ENCODE data around the gene SLC29A4. TPM values are rescaled to one million over a fixed set of nuclear protein-coding genes. Genes with fewer than 3 reads are reported as not detected.
A peak's percentile ranks its signal among the peaks of the same experiment; 100 is the strongest.

SLC29A4 gene
- total and polyA plus RNA-seq, 8 donors, result 6.6 to 74.9 (median 14.0) TPM

DNA sequence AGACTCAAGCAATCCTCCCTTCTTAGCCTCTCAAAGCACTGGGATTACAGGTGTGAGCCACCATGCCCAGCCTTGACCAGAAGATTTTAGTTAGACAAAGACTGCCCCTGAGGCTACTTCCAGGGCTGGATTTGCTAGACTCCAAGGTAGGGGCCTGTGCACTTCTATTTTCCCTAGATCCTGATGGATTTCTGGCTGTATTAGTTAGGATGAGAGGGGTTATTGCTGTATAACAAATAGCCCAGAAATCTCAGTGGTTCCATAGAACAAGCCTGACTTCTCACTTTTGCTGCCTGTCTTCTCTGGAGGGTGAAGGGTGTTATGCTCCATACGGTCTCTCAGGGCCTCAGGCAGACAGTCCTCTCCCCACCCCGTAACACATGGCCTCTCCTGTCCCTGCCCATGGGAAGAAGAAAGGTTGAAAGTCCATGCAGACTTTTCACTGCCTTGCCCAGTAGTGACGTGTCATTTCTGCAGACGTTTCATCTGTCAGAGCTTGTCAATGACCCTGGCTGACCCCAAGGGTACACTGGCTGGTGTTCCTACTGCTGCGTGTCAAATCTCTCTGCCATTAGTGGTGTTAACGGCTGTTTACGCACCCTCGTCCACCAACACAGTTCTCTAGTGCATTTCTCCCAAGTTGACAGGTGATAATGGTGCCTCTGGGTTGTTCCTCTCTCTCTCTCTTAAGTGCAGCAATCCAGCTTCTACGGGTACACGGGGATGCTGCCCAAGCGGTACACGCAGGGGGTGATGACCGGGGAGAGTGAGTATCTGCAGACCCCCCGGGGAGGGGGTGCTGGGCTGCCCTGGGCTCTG, 11.6 kb downstream of the SLC29A4 start:
- WGBS, 2 donors, result 77 to 82% methylated on average over 14 of the region's 14 CpGs
- intact Hi-C loops (cut with DNase I), result no loop called here
- no peaks in the 10 kb centered on the region for H3K27me3 ChIP-seq
- no peaks in the 10 kb centered on the region for H3K9me3 ChIP-seq
- no peak for FAIRE-seq
- peak in 1 of 4 donors; percentile 47 for ATAC-seq
- H3K4me3 ChIP-seq, result no peak overlapping the region
- DNase-seq, result no peak
- no peak overlapping the region for H3K27ac ChIP-seq
- TF ChIP-seq, protein P1, sequence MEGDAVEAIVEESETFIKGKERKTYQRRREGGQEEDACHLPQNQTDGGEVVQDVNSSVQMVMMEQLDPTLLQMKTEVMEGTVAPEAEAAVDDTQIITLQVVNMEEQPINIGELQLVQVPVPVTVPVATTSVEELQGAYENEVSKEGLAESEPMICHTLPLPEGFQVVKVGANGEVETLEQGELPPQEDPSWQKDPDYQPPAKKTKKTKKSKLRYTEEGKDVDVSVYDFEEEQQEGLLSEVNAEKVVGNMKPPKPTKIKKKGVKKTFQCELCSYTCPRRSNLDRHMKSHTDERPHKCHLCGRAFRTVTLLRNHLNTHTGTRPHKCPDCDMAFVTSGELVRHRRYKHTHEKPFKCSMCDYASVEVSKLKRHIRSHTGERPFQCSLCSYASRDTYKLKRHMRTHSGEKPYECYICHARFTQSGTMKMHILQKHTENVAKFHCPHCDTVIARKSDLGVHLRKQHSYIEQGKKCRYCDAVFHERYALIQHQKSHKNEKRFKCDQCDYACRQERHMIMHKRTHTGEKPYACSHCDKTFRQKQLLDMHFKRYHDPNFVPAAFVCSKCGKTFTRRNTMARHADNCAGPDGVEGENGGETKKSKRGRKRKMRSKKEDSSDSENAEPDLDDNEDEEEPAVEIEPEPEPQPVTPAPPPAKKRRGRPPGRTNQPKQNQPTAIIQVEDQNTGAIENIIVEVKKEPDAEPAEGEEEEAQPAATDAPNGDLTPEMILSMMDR (IDR thresholded peaks at IDR 0.05), result no peak
- no peaks in the 10 kb centered on the region for H3K36me3 ChIP-seq
- H3K4me1 ChIP-seq, result no peaks in the 10 kb centered on the region

DNA sequence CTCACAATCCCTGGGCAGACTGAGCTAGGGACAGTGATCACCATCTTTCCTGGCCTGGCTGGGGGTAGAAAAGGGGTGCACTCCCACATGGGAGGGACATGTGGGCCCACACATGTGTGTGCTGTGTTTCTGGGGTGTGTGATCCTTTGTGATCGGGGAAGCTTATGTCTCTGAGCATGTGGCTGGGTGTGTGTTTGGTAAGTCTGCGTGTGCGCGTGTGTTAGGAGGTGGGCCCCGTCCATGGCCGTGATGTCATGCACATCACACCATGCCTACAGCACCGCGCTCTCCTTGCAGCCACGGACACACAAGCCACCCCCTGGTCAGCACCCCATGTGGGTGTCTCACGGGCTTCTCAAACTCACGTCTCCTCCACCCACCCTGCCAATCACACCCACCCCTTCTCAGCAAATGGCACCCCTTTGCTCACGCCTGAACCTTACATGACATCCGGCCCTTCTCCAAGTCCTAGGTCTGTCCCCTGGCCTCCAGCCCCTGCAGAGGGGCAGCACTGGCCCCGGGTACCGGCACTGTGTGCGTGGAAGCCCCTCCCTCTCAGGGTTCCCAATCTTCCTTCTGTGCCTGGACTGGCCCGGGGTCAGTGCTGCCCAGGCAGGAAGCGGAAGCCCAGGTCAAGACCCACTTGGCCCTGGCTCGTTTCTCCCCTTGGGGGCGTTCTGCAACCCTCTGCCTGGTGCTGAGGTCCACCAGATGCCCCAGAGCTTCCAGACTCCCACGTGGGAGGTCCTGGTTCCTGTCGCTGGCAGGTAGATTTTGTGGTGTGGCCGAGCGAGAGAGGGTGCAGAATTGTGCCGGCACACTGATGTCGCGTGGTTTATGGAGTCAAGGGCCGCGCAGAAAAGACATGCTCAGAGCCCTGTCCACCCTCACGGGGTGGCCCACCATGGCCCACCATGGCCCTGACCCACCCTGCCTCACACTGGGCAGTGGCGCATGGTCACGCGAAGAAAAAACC, 12.6 kb downstream of the SLC29A4 start:
- no peak overlapping the region for H3K4me3 ChIP-seq
- H3K36me3 ChIP-seq, result no peaks in the 10 kb centered on the region
- intact Hi-C loops (cut with DNase I), result no loop called here
- DNase-seq (no peak), FAIRE-seq (no peak), ATAC-seq (no peak)
- H3K27me3 ChIP-seq, result no peaks in the 10 kb centered on the region
- TF ChIP-seq, protein P1 (IDR thresholded peaks at IDR 0.05), result no peak
- no peaks in the 10 kb centered on the region for H3K4me1 ChIP-seq
- WGBS, 2 donors, result 84 to 90% methylated on average over 31 to 33 of the region's 33 CpGs
- no peak overlapping the region for H3K27ac ChIP-seq
- no peaks in the 10 kb centered on the region for H3K9me3 ChIP-seq

DNA sequence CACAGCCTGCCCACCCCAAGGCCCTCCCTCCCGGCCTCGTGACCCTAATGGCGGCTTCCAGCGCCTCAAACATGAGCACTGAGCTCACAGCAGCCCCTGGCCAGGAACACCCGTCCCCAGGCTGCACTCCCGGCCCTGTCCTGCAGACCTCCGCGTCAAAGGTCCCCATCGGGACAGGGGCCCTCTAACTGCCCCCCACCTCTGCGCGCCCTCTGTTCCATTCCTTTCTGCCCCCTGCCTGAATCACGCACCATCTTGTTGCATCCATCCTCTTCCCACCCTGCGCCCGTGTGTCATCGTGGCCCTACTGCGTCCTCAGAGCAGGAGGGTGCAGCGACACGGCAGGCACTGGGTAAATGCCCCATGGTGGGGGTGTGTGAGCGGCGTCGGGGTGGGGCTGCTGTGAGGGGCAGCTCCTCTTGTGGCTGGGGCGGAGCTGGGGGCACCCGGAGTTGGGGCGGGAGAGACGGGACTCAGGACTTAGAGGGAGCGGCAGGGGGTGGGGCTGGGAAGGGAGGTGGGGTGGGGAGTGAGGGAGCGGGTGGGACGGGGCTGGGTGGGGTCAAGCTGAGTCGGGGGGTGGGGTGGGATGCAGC, 13.4 kb downstream of the SLC29A4 start:
- ATAC-seq, result no peak
- TF ChIP-seq, protein P1 (IDR thresholded peaks at IDR 0.05), result no peak
- Histone ChIP-seq H3K27ac (no peak overlapping the region), H3K4me3 (no peak overlapping the region), H3K36me3 (no peaks in the 10 kb centered on the region), H3K27me3 (no peaks in the 10 kb centered on the region), H3K9me3 (no peaks in the 10 kb centered on the region), H3K4me1 (no peaks in the 10 kb centered on the region)
- intact Hi-C loops (cut with DNase I), result no loop called here
- no peak for FAIRE-seq
- WGBS, 2 donors, result 63 to 77% methylated on average over 27 to 29 of the region's 29 CpGs
- no peak for DNase-seq

DNA sequence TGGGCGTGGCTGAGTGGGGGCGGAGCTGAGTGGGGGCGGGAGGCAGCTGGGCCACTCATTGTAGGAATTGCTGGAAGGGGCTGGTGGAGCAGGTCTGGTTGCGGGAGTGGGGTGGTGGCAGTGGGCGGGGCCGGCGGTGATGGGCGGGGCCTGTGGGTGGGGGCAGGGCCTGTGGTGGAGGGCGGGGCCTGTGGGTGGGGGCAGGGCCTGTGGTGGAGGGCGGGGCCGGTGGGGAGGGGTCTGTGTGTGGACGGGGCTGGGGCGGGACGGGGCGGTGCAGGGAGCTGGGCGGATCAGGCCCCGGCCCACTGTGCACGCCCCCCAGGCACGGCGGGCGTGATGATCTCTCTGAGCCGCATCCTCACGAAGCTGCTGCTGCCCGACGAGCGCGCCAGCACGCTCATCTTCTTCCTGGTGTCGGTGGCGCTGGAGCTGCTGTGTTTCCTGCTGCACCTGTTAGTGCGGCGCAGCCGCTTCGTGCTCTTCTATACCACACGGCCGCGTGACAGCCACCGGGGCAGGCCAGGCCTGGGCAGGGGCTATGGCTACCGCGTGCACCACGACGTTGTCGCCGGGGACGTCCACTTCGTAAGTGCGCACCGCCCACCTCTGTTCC, 14.0 kb downstream of the SLC29A4 start:
- intact Hi-C loops (cut with DNase I), result no loop called here
- DNase-seq (no peak), FAIRE-seq (no peak), ATAC-seq (peak in 1 of 4 donors; percentile 13)
- TF ChIP-seq, protein P1 (IDR thresholded peaks at IDR 0.05), result no peak
- no peaks in the 10 kb centered on the region for H3K27me3 ChIP-seq
- no peaks in the 10 kb centered on the region for H3K9me3 ChIP-seq
- H3K4me1 ChIP-seq, result no peaks in the 10 kb centered on the region
- H3K36me3 ChIP-seq, result no peaks in the 10 kb centered on the region
- 62 to 72% methylated on average over 26 to 48 of the region's 48 CpGs for WGBS, 2 donors
- H3K27ac ChIP-seq, result no peak overlapping the region
- no peak overlapping the region for H3K4me3 ChIP-seq

All from pancreas (tissue), 10 donors.